Trophoblast cell (in vitro differentiated cells and primary cell): ENCODE results near the gene PAPOLA.

Experiments
- DNase-seq, 2 donors: peaks; one replicate each; pipeline ENCODE4 v3.0.0-alpha.2; 2016
- H2AFZ ChIP-seq: 2 replicates; pipeline ENCODE4 v1.6.1; 2013; ENCODE audit warnings: low read length, moderate library complexity, mild to moderate bottlenecking; ENCODE audit not compliant: insufficient read depth, poor library complexity
- H2AK5ac ChIP-seq: 2 replicates; pipeline ENCODE4 v1.6.1; 2013; ENCODE audit warnings: mild to moderate bottlenecking, low read length
- H2BK120ac ChIP-seq: 2 replicates; pipeline ENCODE4 v1.6.1; 2013; ENCODE audit warnings: low read length, mild to moderate bottlenecking, moderate library complexity; ENCODE audit not compliant: insufficient read depth, poor library complexity
- H2BK12ac ChIP-seq: 2 replicates; pipeline ENCODE4 v1.6.1; 2013; ENCODE audit warnings: mild to moderate bottlenecking, low read length, moderate library complexity
- H2BK5ac ChIP-seq: 2 replicates; pipeline ENCODE4 v1.6.1; 2013; ENCODE audit warnings: low read length, low read depth, moderate library complexity, mild to moderate bottlenecking; ENCODE audit not compliant: poor library complexity
- H3K14ac ChIP-seq: 2 replicates; pipeline ENCODE4 v1.6.1; 2013; ENCODE audit warnings: mild to moderate bottlenecking, low read length
- H3K18ac ChIP-seq: 2 replicates; pipeline ENCODE4 v1.6.1; 2013; ENCODE audit warnings: mild to moderate bottlenecking, low read length
- H3K23ac ChIP-seq: 2 replicates; pipeline ENCODE4 v1.6.1; 2013; ENCODE audit warnings: low read length
- H3K27ac ChIP-seq: 2 replicates; pipeline ENCODE4 v1.5.1; 2013; ENCODE audit warnings: low read depth, mild to moderate bottlenecking, inconsistent platforms, low read length, moderate library complexity
- H3K27me3 ChIP-seq: 2 replicates; pipeline ENCODE4 v1.6.1; 2013; ENCODE audit warnings: inconsistent platforms, mild to moderate bottlenecking, low read length, moderate library complexity; ENCODE audit not compliant: insufficient read depth
- H3K36me3 ChIP-seq, 2 experiments: 1 replicate in 1 of 2; 2 replicates in 1 of 2; pipeline ENCODE4 v1.6.1; 2013; ENCODE audit warnings: low read length in 2 of 2, mild to moderate bottlenecking in 2 of 2, moderate library complexity in 1 of 2; ENCODE audit not compliant: insufficient read depth in 2 of 2, control insufficient read depth in 1 of 2
- H3K4ac ChIP-seq: 2 replicates; pipeline ENCODE4 v1.6.1; 2013; ENCODE audit warnings: low read depth, mild to moderate bottlenecking, low read length, moderate library complexity
- H3K4me1 ChIP-seq, 2 experiments: 1 replicate in 1 of 2; 2 replicates in 1 of 2; pipeline ENCODE4 v1.6.1; 2013; ENCODE audit warnings: low read length in 2 of 2, mild to moderate bottlenecking in 2 of 2, moderate library complexity in 1 of 2; ENCODE audit not compliant: insufficient read depth in 2 of 2, control insufficient read depth in 1 of 2
- H3K4me2 ChIP-seq: 2 replicates; pipeline ENCODE4 v1.6.1; 2013; ENCODE audit warnings: inconsistent platforms, mild to moderate bottlenecking, low read length, moderate library complexity
- H3K4me3 ChIP-seq: 2 replicates; pipeline ENCODE4 v1.5.1; 2013; ENCODE audit warnings: mild to moderate bottlenecking, low read depth, low read length, inconsistent platforms
- H3K79me1 ChIP-seq: one replicate; pipeline ENCODE4 v1.6.1; 2013; ENCODE audit warnings: low read length
- H3K79me2 ChIP-seq: 2 replicates; pipeline ENCODE4 v1.6.1; 2013; ENCODE audit warnings: low read length, mild to moderate bottlenecking; ENCODE audit not compliant: control insufficient read depth, insufficient read depth, poor library complexity
- H3K9ac ChIP-seq: 2 replicates; pipeline ENCODE4 v1.6.1; 2013; ENCODE audit warnings: mild to moderate bottlenecking, low read length
- H3K9me3 ChIP-seq: 2 replicates; pipeline ENCODE4 v1.6.1; 2013; ENCODE audit warnings: low read depth, mild to moderate bottlenecking, control low read depth, inconsistent platforms, low read length; ENCODE audit not compliant: insufficient read depth
- H4K12ac ChIP-seq: 2 replicates; pipeline ENCODE4 v1.6.1; 2013; ENCODE audit warnings: low read depth, mild to moderate bottlenecking, low read length, moderate library complexity
- H4K8ac ChIP-seq: 2 replicates; pipeline ENCODE4 v1.6.1; 2013; ENCODE audit warnings: low read depth, mild to moderate bottlenecking, low read length, moderate library complexity
- H4K91ac ChIP-seq: one replicate; pipeline ENCODE4 v1.6.1; 2013; ENCODE audit warnings: low read depth, mild to moderate bottlenecking, low read length, moderate library complexity
- WGBS: extraction: QIAGEN DNeasy Blood & Tissue Kit; methylation state at CpG from one replicate; pipeline ENCODE4 v1.1.7; 2013; ENCODE audit warnings: missing lambda C conversion rate; ENCODE audit not compliant: insufficient read length, insufficient coverage; ENCODE audit errors: extremely low coverage; 5-methylcytosine and 5-hydroxymethylcytosine counted together

Gene PAPOLA

GRCh38 chr14:96515731-96516130 is 13.5 kb downstream of the PAPOLA start:
- H3K4me2 ChIP-seq: no peak overlapping the region
- peak overlapping the region; percentile 58 for H3K4ac ChIP-seq
- no peak overlapping the region for H2AK5ac ChIP-seq
- no peak overlapping the region for H2AFZ ChIP-seq
- no peak overlapping the region for H2BK120ac ChIP-seq
- H3K79me2 ChIP-seq: peaks cover 11% of the 10 kb centered on the region
- H3K23ac ChIP-seq: no peak overlapping the region
- H4K8ac ChIP-seq: no peak overlapping the region
- H4K91ac ChIP-seq: no peak overlapping the region
- H3K14ac ChIP-seq: no peak overlapping the region
- no peak overlapping the region for H3K18ac ChIP-seq
- H3K9ac ChIP-seq: no peak overlapping the region
- no peak overlapping the region for H3K27ac ChIP-seq
- no peaks in the 10 kb centered on the region for H3K79me1 ChIP-seq
- WGBS: no CpG with 5 or more reads among the region's 1 CpG
- peaks cover 0 to 3% of the 10 kb centered on the region in 2 experiments for H3K36me3 ChIP-seq
- no peak overlapping the region for H2BK5ac ChIP-seq
- peaks cover 0 to 3% of the 10 kb centered on the region in 2 experiments for H3K4me1 ChIP-seq
- DNase-seq: no peak
- no peaks in the 10 kb centered on the region for H3K9me3 ChIP-seq
- H3K27me3 ChIP-seq: no peaks in the 10 kb centered on the region
- no peak overlapping the region for H4K12ac ChIP-seq
- H3K4me3 ChIP-seq: no peak overlapping the region
- H2BK12ac ChIP-seq: no peak overlapping the region

GRCh38 chr14:96516351-96516750 is 14.2 kb downstream of the PAPOLA start:
- no peak overlapping the region for H3K18ac ChIP-seq
- H3K14ac ChIP-seq: no peak overlapping the region
- peaks cover under 1 to 3% of the 10 kb centered on the region in 2 experiments for H3K36me3 ChIP-seq
- H3K27ac ChIP-seq: no peak overlapping the region
- no peak overlapping the region for H3K9ac ChIP-seq
- no peaks in the 10 kb centered on the region for H3K9me3 ChIP-seq
- peaks cover 10% of the 10 kb centered on the region for H3K79me2 ChIP-seq
- H2AK5ac ChIP-seq: no peak overlapping the region
- WGBS: no CpG with 5 or more reads among the region's 1 CpG
- H3K4ac ChIP-seq: peak overlapping the region; percentile 100
- no peaks in the 10 kb centered on the region for H3K79me1 ChIP-seq
- no peak overlapping the region for H2BK12ac ChIP-seq
- no peak overlapping the region for H3K4me3 ChIP-seq
- no peaks in the 10 kb centered on the region for H3K27me3 ChIP-seq
- DNase-seq: no peak
- no peak overlapping the region for H2AFZ ChIP-seq
- H2BK5ac ChIP-seq: no peak overlapping the region
- no peak overlapping the region for H4K12ac ChIP-seq
- peaks cover 0 to 3% of the 10 kb centered on the region in 2 experiments for H3K4me1 ChIP-seq
- no peak overlapping the region for H2BK120ac ChIP-seq
- H4K91ac ChIP-seq: no peak overlapping the region
- H3K4me2 ChIP-seq: no peak overlapping the region
- no peak overlapping the region for H3K23ac ChIP-seq
- no peak overlapping the region for H4K8ac ChIP-seq

- Histone ChIP-seq H3K4ac (no peak overlapping the region), H3K4me2 (no peak overlapping the region), H3K18ac (no peak overlapping the region), H3K79me1 (no peaks in the 10 kb centered on the region), H2BK120ac (no peak overlapping the region), H3K27me3 (no peaks in the 10 kb centered on the region), H3K9me3 (no peaks in the 10 kb centered on the region), H3K4me1 (no peaks in the 10 kb centered on the region), H3K23ac (no peak overlapping the region), H3K4me3 (no peak overlapping the region), H2BK5ac (no peak overlapping the region), H2AFZ (no peak overlapping the region), H3K9ac (no peak overlapping the region), H3K79me2 (peaks cover 8% of the 10 kb centered on the region), H3K14ac (no peak overlapping the region), H4K8ac (no peak overlapping the region), H3K36me3 (peaks cover 20 to 23% of the 10 kb centered on the region in 2 experiments), H3K27ac (no peak overlapping the region), H2AK5ac (no peak overlapping the region), H2BK12ac (no peak overlapping the region), H4K12ac (no peak overlapping the region), H4K91ac (no peak overlapping the region)
- DNase-seq: no peak
- WGBS: no CpG with 5 or more reads among the region's 4 CpGs
These were observed 17.8 kb downstream of the PAPOLA start for GRCh38 chr14:96519970-96520369.

- WGBS: no CpG with 5 or more reads among the region's 5 CpGs
- Histone ChIP-seq H3K9ac (no peak overlapping the region), H3K23ac (no peak overlapping the region)
These were observed 23.3 kb downstream of the PAPOLA start for GRCh38 chr14:96525452-96525851.

More at GRCh38 chr14:96525452-96525851, 23.3 kb downstream of the PAPOLA start:
- H4K8ac ChIP-seq: no peak overlapping the region
- no peak for DNase-seq
- no peak overlapping the region for H3K14ac ChIP-seq
- no peak overlapping the region for H4K12ac ChIP-seq
- no peak overlapping the region for H2BK12ac ChIP-seq
- H3K18ac ChIP-seq: no peak overlapping the region
- no peak overlapping the region for H4K91ac ChIP-seq
- no peak overlapping the region for H2AK5ac ChIP-seq
- H3K4me2 ChIP-seq: no peak overlapping the region
- H2BK120ac ChIP-seq: no peak overlapping the region
- H3K27me3 ChIP-seq: no peaks in the 10 kb centered on the region
- H2BK5ac ChIP-seq: no peak overlapping the region
- no peak overlapping the region for H2AFZ ChIP-seq
- H3K9me3 ChIP-seq: no peaks in the 10 kb centered on the region
- H3K4me3 ChIP-seq: no peak overlapping the region
- H3K79me1 ChIP-seq: no peaks in the 10 kb centered on the region
- H3K4me1 ChIP-seq: no peaks in the 10 kb centered on the region
- H3K36me3 ChIP-seq: peaks cover 27 to 33% of the 10 kb centered on the region in 2 experiments
- H3K4ac ChIP-seq: no peak overlapping the region
- H3K79me2 ChIP-seq: peaks cover 2% of the 10 kb centered on the region
- H3K27ac ChIP-seq: no peak overlapping the region
